Naive B cell (primary cell): ENCODE data around the gene CACNB4. TPM values are rescaled to one million over a fixed set of nuclear protein-coding genes. Genes with fewer than 3 reads are reported as not detected.

Experiments
- ATAC-seq, 2 donors: fragments of 150-1000 bp; cut with Tn5 transposase; 2 replicates each; pipeline ENCODE4 v1.10.0; 2021; ENCODE audit warnings: low read depth in 2 of 2, mild to moderate bottlenecking in 2 of 2, moderate library complexity in 2 of 2
- DNase-seq: peaks from one replicate; pipeline ENCODE4 v3.0.0; 2022
- H3K27ac Mint-ChIP-seq, 6 donors: one replicate each; pipeline ENCODE4 v1.8.0; 2020 to 2022; ENCODE audit warnings: mild to moderate bottlenecking in 6 of 6, mixed read lengths in 6 of 6, moderate library complexity in 5 of 6, inconsistent platforms in 2 of 6
- H3K27me3 Mint-ChIP-seq, 3 donors: one replicate each; pipeline ENCODE4 v1.8.0; 2021 to 2022; ENCODE audit warnings: mixed read lengths in 3 of 3, mild to moderate bottlenecking in 1 of 3
- H3K36me3 Mint-ChIP-seq, 2 donors: one replicate each; pipeline ENCODE4 v1.8.0; 2020 to 2022; ENCODE audit warnings: mixed read lengths in 2 of 2, inconsistent platforms in 1 of 2, mild to moderate bottlenecking in 1 of 2
- H3K4me1 Mint-ChIP-seq, 3 donors: one replicate each; pipeline ENCODE4 v1.8.0; 2020 to 2022; ENCODE audit warnings: mixed read lengths in 3 of 3, inconsistent platforms in 1 of 3, mild to moderate bottlenecking in 1 of 3, moderate library complexity in 1 of 3
- H3K4me3 Mint-ChIP-seq, 8 donors: one replicate each; pipeline ENCODE4 v1.8.0; 2020 to 2022; ENCODE audit warnings: mild to moderate bottlenecking in 8 of 8, mixed read lengths in 8 of 8, moderate library complexity in 8 of 8, inconsistent platforms in 2 of 8
- H3K9me3 Mint-ChIP-seq, 7 donors: one replicate each; pipeline ENCODE4 v1.8.0; 2020 to 2022; ENCODE audit warnings: mixed read lengths in 7 of 7, mild to moderate bottlenecking in 5 of 7, inconsistent platforms in 2 of 7, moderate library complexity in 1 of 7
- polyA plus RNA-seq, 6 donors: library from polyadenylated mRNA; unstranded; fragments of 300-500 nt; fragmentation: Illumina TruSeq; gene quantifications; one replicate each; pipeline ENCODE4 v1.2.3, GENCODE V29; 2021; ENCODE audit warnings: low read depth in 6 of 6

Gene CACNB4
- polyA plus RNA-seq, 6 donors from 2014 or later = 0.10 to 3.2 TPM; not detected in 4

- H3K9me3 Mint-ChIP-seq = peaks cover 0 to 2% (median 0%) of the 10 kb centered on the region in 7 donors
- ATAC-seq = no peak
- peaks cover 0 to 5% (median 3%) of the 10 kb centered on the region in 3 donors for H3K27me3 Mint-ChIP-seq
- H3K4me3 Mint-ChIP-seq = no peak overlapping the region
- H3K4me1 Mint-ChIP-seq = no peaks in the 10 kb centered on the region
- no peak overlapping the region for H3K27ac Mint-ChIP-seq
- no peaks in the 10 kb centered on the region for H3K36me3 Mint-ChIP-seq
- no peak for DNase-seq
Observed at GRCh38 chr2:151984424-151985083, 114.3 kb downstream of the CACNB4 start.

- DNase-seq (no peak), ATAC-seq (no peak)
- peaks cover 3 to 13% (median 9%) of the 10 kb centered on the region in 3 donors for H3K27me3 Mint-ChIP-seq
- no peak overlapping the region for H3K27ac Mint-ChIP-seq
- peaks cover 0 to 2% (median 0%) of the 10 kb centered on the region in 7 donors for H3K9me3 Mint-ChIP-seq
- H3K4me3 Mint-ChIP-seq = no peak overlapping the region
- H3K4me1 Mint-ChIP-seq = no peaks in the 10 kb centered on the region
- no peaks in the 10 kb centered on the region for H3K36me3 Mint-ChIP-seq
Observed at GRCh38 chr2:151983221-151983620, 115.6 kb downstream of the CACNB4 start.

- Mint-ChIP-seq H3K4me3 (no peak overlapping the region), H3K9me3 (peaks cover 0 to 2% (median 0%) of the 10 kb centered on the region in 7 donors), H3K36me3 (no peaks in the 10 kb centered on the region), H3K27me3 (peaks cover 3 to 13% (median 9%) of the 10 kb centered on the region in 3 donors), H3K27ac (no peak overlapping the region), H3K4me1 (no peaks in the 10 kb centered on the region)
- ATAC-seq (no peak), DNase-seq (no peak)
Observed at GRCh38 chr2:151981886-151982285, 117.0 kb downstream of the CACNB4 start.

GRCh38 chr2:151979694-151980093 is 119.2 kb downstream of the CACNB4 start:
- H3K4me1 Mint-ChIP-seq = no peaks in the 10 kb centered on the region
- H3K36me3 Mint-ChIP-seq = no peaks in the 10 kb centered on the region
- peaks cover 0 to 2% (median 0%) of the 10 kb centered on the region in 7 donors for H3K9me3 Mint-ChIP-seq
- DNase-seq (no peak), ATAC-seq (no peak)
- H3K27ac Mint-ChIP-seq = no peak overlapping the region
- H3K27me3 Mint-ChIP-seq = peaks cover 3 to 13% (median 9%) of the 10 kb centered on the region in 3 donors
- H3K4me3 Mint-ChIP-seq = no peak overlapping the region

- no peak overlapping the region for H3K4me3 Mint-ChIP-seq
Observed at GRCh38 chr2:151978709-151979108, 120.1 kb downstream of the CACNB4 start.

GRCh38 chr2:151977631-151978030 is 121.2 kb downstream of the CACNB4 start:
- ATAC-seq (no peak), DNase-seq (no peak)
- H3K27me3 Mint-ChIP-seq = peaks cover 3 to 13% (median 9%) of the 10 kb centered on the region in 3 donors
- H3K4me3 Mint-ChIP-seq = no peak overlapping the region
- no peak overlapping the region for H3K27ac Mint-ChIP-seq
- H3K36me3 Mint-ChIP-seq = no peaks in the 10 kb centered on the region
- peaks cover 0 to 2% (median 0%) of the 10 kb centered on the region in 7 donors for H3K9me3 Mint-ChIP-seq
- H3K4me1 Mint-ChIP-seq = no peaks in the 10 kb centered on the region

More at GRCh38 chr2:151978709-151979108, 120.1 kb downstream of the CACNB4 start:
- Mint-ChIP-seq H3K27ac (peak overlapping the region in 1 of 6 donors; percentile 29), H3K9me3 (peaks cover 0 to 2% (median 0%) of the 10 kb centered on the region in 7 donors), H3K4me1 (no peaks in the 10 kb centered on the region), H3K27me3 (peaks cover 3 to 13% (median 9%) of the 10 kb centered on the region in 3 donors), H3K36me3 (no peaks in the 10 kb centered on the region)
- no peak for ATAC-seq
- no peak for DNase-seq

GRCh38 chr2:151976945-151977353 is 121.9 kb downstream of the CACNB4 start:
- H3K27ac Mint-ChIP-seq = no peak overlapping the region
- DNase-seq (no peak), ATAC-seq (no peak)
- peaks cover 3 to 13% (median 11%) of the 10 kb centered on the region in 3 donors for H3K27me3 Mint-ChIP-seq
- peaks cover 0 to 2% (median 0%) of the 10 kb centered on the region in 7 donors for H3K9me3 Mint-ChIP-seq
- H3K4me1 Mint-ChIP-seq = no peaks in the 10 kb centered on the region
- H3K36me3 Mint-ChIP-seq = no peaks in the 10 kb centered on the region
- no peak overlapping the region for H3K4me3 Mint-ChIP-seq

GRCh38 chr2:151975460-151976414 is 123.1 kb downstream of the CACNB4 start:
- peaks cover 0 to 2% (median 0%) of the 10 kb centered on the region in 7 donors for H3K9me3 Mint-ChIP-seq
- H3K4me1 Mint-ChIP-seq = no peaks in the 10 kb centered on the region
- no peak for DNase-seq
- no peak overlapping the region for H3K27ac Mint-ChIP-seq
- no peak overlapping the region for H3K4me3 Mint-ChIP-seq
- H3K27me3 Mint-ChIP-seq = peaks cover 0 to 18% (median 13%) of the 10 kb centered on the region in 3 donors
- no peak for ATAC-seq
- H3K36me3 Mint-ChIP-seq = no peaks in the 10 kb centered on the region

- Mint-ChIP-seq H3K27ac (no peak overlapping the region), H3K4me3 (no peak overlapping the region), H3K9me3 (no peaks in the 10 kb centered on the region), H3K4me1 (no peaks in the 10 kb centered on the region), H3K27me3 (peaks cover 0 to 18% (median 8%) of the 10 kb centered on the region in 3 donors), H3K36me3 (no peaks in the 10 kb centered on the region)
- no peak for DNase-seq
- no peak for ATAC-seq
Observed at GRCh38 chr2:151974988-151975387, 123.9 kb downstream of the CACNB4 start.

- Mint-ChIP-seq H3K27me3 (peaks cover 0 to 12% (median 6%) of the 10 kb centered on the region in 3 donors), H3K4me1 (no peaks in the 10 kb centered on the region), H3K36me3 (no peaks in the 10 kb centered on the region), H3K27ac (no peak overlapping the region), H3K9me3 (no peaks in the 10 kb centered on the region), H3K4me3 (no peak overlapping the region)
- ATAC-seq (no peak), DNase-seq (no peak)
Observed at GRCh38 chr2:151973901-151974199, 125.0 kb downstream of the CACNB4 start.

- Mint-ChIP-seq H3K4me1 (no peaks in the 10 kb centered on the region), H3K27ac (no peak overlapping the region), H3K4me3 (no peak overlapping the region), H3K9me3 (no peaks in the 10 kb centered on the region), H3K27me3 (peaks cover 0 to 8% (median 0%) of the 10 kb centered on the region in 3 donors), H3K36me3 (no peaks in the 10 kb centered on the region)
- ATAC-seq (no peak), DNase-seq (no peak)
Observed at GRCh38 chr2:151973013-151973900, 125.6 kb downstream of the CACNB4 start.

GRCh38 chr2:151972241-151973012 is 126.4 kb downstream of the CACNB4 start:
- Mint-ChIP-seq H3K36me3 (no peaks in the 10 kb centered on the region), H3K27me3 (peaks cover 0 to 8% (median 0%) of the 10 kb centered on the region in 3 donors), H3K9me3 (no peaks in the 10 kb centered on the region), H3K4me1 (no peaks in the 10 kb centered on the region), H3K4me3 (no peak overlapping the region), H3K27ac (no peak overlapping the region)
- no peak for DNase-seq
- ATAC-seq = no peak
